Stimulated activated CD4-positive, alpha-beta T cell treated with anti-CD3 and anti-CD28 coated beads, Interleukin-1b, Interleukin-23, amount 100 ng/mL, for 24 hours (primary cell): ENCODE data around the gene VAV2.
A peak's percentile ranks its signal among the peaks of the same experiment; 100 is the strongest.
"Not testable (repeated sequence)": the region's sequence is repeated elsewhere in the genome, so short reads cannot be mapped to it uniquely, and the experiment has no call there.

ENCODE experiments used
- DNase-seq, 4 experiments: peaks; one replicate each; pipeline ENCODE4 v3.0.0-alpha.2; 2020; ENCODE audit warnings: low read depth in 4 of 4, low spot score in 1 of 4

VAV2 gene

GRCh38 chr9:133969681-133970580 lies 22.2 kb downstream of the VAV2 start:
- no peak for DNase-seq

GRCh38 chr9:133968966-133969617 lies 23.0 kb downstream of the VAV2 start:
- no peak for DNase-seq

DNA sequence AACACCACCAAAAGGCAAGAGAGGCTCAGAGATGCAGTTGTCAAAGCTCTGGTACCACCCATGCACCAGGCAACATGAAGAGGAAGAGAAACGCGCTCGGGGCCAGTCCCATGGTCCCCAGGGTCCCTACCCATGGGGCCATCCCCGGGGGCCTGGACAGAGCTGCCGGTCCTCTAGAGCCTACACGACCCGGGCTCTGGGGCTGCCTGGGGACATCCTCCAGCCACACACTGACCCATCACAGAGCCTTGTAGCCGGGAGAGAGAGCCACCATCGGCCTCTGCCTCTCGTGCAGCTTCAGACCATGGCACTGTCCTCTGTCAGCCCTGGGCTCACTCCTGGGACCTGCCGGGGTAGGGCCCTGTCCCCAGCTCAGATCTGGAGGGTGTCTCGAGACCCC lies 23.7 kb downstream of the VAV2 start:
- DNase-seq = no peak

- DNase-seq = no peak
These were observed 24.9 kb downstream of the VAV2 start for GRCh38 chr9:133967024-133967741.

DNA sequence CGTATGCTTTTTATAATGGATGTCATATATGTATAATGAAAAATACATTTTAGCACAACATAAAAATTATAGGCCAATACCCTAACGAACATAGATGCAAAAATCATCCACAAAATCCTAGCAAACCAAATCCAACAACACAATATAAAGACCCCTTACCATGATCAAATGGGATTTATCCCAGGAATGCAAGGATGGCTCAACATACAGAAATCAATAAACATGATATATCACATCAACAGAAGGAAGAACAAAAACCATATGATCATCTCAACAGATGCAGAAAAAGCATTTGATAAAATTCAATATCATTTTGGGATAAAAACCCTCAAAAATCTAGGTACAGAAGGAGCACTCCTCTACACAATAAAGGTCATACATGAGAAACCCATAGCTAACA lies 27.7 kb downstream of the VAV2 start:
- no peak for DNase-seq

DNA sequence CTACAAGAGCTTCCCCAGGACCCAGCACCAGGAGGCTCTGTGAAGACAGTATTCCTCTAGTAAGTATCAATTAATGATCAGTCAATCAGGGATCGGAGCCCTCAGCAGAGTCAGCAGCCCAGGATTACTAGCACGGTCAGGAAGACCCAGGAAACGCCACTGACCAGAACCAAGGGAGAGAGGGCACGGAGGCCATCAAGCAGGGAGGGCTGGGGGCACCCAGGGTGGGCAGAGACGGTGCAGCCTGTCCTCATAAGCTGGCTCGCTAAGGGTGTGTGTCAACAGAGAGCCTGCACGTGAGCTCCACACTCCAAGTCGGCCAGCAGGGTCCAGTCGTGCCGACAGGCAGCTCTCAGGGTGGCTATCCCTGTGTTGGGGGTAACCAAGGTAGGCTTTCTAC lies 29.0 kb downstream of the VAV2 start:
- no peak for DNase-seq

- DNase-seq = no peak
These were observed 29.8 kb downstream of the VAV2 start for GRCh38 chr9:133962341-133962740.

GRCh38 chr9:133961226-133962165 lies 30.6 kb downstream of the VAV2 start:
- no peak for DNase-seq

DNA sequence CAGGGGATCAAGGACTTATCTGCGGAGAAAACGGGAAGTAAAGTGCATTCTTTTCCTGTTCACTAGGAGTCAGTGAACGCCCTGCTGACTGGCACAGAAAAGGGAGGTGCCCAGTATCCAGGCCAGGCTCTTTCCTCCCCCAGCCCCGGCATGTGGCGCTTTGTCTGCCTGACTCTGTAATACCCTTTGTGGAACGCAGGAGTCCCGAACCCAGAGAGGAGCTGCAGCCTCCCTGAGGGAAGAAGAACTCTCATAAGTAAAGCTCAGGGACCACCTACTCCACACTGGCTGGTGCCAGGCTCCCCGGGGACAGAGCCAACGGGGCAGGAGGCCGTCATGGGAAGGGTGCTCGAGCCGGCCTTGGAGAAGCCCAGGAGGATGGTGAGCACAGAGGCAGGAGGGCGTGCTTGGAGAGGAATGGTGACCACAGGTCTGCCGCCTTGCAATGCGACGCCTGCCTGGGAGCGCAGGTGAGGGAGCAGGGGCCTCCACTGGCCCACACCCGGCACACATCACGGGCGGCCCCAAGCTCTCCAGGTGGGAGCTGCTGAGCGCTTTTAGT lies 31.5 kb downstream of the VAV2 start:
- DNase-seq = no peak

DNA sequence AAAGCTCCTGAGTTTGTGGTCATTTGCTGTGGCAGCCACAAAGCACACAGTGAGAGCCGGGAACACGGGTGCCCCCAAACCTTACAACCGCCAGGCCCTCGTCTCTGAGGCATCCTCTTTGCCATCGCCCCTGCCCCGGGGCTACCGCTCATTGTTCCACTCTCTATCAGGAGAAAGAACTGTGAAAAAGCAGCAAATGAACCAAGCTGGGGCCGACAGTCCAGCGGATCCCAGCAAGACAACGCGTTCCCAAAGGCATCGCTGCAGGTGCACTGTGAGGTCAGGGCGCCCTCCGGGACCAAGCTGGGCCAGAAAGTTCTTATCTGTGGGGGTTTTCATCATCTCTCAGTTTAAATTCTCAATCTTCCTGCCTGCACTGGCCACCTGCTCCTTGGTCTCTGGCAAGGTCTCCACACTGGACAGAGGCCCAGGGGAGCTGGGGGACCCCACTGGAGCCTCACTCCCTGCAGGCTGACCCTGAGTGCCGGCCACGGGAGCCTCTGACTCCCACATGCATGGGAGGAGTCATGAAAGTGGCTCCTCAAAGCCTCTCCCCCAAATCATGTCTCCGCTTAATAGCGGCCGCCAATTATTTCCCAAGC lies 32.1 kb downstream of the VAV2 start:
- DNase-seq = no peak

DNA sequence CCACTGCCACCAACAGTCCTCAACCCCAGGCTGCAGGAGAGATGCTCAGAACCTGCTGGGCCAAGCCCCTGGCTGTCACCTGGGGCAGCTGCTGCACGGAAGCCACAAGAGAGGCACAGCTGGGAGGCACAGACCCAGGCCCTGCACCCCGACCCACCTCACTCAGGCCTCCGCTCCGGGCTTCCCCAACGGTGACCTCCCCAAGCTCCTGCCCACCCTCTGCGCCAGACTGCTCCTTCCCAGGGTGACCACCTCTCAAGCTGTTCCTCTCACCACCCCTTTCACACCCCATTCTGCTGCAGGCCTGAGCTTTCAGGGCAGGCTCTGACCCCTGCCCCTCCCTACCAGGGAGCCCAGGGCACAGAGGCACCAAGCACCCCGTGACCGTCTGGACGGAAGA lies 33.0 kb downstream of the VAV2 start:
- DNase-seq = no peak

DNA sequence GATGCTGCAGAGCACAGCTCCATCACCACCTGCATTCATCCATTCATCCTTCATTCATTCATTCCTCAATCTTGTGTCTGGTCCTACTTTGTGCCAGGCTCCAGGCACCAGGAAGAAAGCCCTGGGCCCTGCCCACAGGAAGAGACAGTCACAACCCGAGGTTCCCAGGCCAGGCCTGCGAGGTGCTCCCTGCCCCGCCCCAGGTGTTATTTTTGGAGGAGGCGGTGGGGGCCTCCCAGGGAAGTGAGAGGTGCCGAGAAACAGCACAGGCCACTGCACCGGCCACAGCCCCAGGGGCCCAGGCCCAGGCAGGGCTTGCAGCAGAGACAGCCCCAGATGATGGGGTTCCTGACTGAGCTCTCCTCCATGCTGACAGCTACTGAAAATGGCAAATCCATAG lies 33.4 kb downstream of the VAV2 start:
- DNase-seq = no peak

DNA sequence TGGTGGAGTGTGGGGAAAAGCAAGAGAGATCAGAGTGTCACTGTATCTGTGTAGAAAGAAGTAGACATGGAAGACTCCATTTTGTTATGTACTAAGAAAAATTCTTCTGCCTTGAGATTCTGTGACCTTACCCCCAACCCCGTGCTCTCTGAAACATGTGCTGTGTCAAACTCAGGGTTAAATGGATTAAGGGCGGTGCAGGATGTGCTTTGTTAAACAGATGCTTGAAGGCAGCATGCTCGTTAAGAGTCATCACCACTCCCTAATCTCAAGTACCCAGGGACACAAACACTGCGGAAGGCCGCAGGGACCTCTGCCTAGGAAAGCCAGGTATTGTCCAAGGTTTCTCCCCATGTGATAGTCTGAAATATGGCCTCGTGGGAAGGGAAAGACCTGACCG lies 34.4 kb downstream of the VAV2 start:
- DNase-seq = not testable (repeated sequence)

DNA sequence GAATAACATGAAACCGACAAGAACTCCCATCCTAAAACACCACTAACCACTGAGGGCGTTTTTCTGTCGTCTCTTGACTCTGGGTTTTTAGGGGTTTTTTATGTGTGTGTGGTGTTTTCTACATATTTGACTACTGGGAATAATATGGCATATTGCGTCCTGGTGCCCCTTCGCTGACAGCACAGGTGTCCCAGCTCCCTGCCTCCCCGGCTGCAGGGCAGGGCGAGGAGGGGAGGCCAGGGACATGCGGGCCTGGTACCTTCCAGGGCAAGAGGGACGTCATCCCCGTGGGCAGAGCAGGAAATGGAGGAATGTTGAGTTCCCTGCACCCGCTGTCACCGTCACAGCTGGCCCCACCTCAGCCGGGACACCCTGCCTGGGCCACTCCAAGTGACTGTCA lies 34.8 kb downstream of the VAV2 start:
- no peak for DNase-seq

DNA sequence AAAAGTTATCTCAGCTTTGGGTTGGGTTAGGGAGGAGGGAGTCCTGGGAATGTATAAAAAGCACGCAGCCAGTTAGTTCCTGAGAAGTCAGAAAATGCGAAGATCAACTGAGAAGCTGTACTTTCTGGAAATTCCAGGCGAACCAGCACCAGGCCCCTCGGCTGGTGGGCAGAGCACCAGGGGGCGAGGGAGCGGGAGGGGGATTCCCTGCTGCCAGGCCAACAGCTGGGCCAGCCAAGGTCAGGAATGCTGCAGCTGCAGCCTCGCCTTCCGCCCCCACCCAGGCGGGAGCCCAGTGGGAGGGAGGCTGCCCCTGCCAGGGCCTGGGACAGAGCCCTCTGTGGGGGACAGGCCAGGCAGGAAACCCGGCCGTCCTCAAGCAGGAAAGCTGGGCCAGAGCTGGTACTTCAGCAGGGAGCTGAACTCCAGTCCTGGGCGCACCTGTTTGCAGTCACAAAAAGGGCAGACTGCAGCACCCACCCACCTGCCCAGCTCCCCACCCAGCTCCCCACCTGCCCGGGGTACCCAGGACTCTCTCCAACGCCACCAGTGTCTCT lies 35.5 kb downstream of the VAV2 start:
- no peak for DNase-seq

DNA sequence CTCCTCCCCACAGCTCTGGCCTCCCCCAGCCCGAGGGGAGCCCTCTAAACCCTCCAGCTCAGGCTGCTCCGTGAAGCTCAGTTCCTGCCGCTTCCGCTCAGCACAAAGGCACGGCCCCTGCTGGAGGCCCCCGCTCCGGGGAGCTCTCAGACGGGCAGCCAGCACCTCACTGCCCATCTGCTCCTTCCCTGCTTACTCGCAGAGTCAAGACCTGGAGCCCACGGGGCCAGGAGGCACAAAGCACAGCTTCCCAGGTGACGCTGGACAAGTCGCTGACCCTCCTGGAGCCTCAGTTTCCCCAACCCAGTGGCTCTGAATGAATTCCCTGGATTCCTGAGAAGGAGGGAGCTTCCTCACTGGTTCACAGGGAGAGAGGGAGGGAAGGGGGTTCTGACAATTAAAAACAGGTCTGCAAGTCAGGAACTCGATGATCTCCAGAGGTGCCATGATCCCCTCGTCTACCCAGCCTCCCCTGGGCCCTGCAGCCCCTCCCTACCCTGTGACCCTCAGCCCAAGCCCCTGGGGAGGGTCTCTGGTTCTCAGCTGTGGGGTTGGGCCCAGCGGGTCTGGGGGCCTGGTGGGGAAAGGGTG lies 36.2 kb downstream of the VAV2 start:
- peak in 1 of 4 experiments; percentile 8 for DNase-seq

GRCh38 chr9:133954862-133955529 lies 37.1 kb downstream of the VAV2 start:
- peak in 1 of 4 experiments; percentile 19 for DNase-seq

DNA sequence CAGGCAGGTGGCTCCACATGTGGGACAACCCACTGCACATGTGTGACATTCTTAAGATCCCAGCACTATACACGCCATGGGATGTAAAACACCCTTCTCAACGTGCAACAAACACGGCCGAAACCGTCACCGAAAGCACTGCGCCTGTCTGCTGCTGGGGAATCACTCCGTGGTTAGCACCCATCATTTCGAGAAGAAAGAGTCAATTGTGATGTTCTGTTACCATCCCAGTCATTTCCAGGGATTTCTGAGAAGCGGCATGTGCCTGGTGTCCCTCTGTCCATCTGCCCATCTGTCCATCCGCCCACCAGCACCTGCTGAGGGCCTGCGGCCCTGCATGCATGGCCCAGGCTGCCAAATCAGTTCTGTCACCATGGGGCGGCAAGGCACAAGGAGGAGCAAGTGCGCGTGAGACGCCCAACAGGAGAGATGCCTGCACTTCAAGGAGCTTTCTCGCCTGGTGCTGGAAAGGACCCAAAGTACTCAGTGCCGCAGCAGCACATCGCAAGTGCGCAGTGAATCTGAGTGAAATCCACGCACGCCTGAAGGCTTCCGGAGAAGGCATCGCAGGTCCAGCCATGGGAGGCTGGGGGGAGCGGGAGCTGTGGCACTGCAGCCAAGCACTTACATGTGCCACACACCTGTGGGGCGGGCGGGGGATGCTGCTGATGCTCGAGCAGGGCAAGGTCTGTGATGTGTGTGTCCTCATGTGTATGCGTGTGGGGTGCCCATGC lies 38.0 kb downstream of the VAV2 start:
- DNase-seq = no peak
